ENCODE data around the gene MYBBP1A. TPM values are rescaled to one million over a fixed set of nuclear protein-coding genes. Genes with fewer than 3 reads are reported as not detected.

The MYBBP1A gene
- total RNA-seq, 1 experiment from 2014 or later: 163 TPM

GRCh38 chr17:4510618-4510941 is 44.6 kb downstream of the MYBBP1A start:
- ChIA-PET POLR2A (interaction anchor here (0.5 kb wide), 1 partner anchor 88 kb away, joined by 3 read pairs; no protein-coding TSS in a partner anchor), CTCF (interaction anchor here (0.6 to 1.8 kb wide), 2 partner anchors 10 to 90 kb away, joined by 5 read pairs; no protein-coding TSS in a partner anchor)
- no peak for ATAC-seq
- TF ChIP-seq JAZF1 (CRISPR knock-in tag; IDR thresholded peaks at IDR 0.05) (no peak), FOXJ3 (CRISPR knock-in tag; IDR thresholded peaks at IDR 0.05; ENCODE audit: borderline replicate concordance) (no peak), ATF1 (CRISPR knock-in tag; IDR thresholded peaks at IDR 0.05) (no peak), ZNF416 (CRISPR knock-in tag; IDR thresholded peaks at IDR 0.05) (no peak), ZSCAN18 (CRISPR knock-in tag; IDR thresholded peaks at IDR 0.05) (no peak)
- no peaks in the 10 kb centered on the region for H3K36me3 Mint-ChIP-seq
- H3K4me3 Mint-ChIP-seq: no peak overlapping the region
- no peak for DNase-seq (ENCODE audit: low spot score)
- no peak overlapping the region for H3K27ac Mint-ChIP-seq
- peaks cover 13% of the 10 kb centered on the region for H3K27me3 Mint-ChIP-seq (ENCODE audit: low read depth)
- peaks cover 7% of the 10 kb centered on the region for H3K4me1 Mint-ChIP-seq
- no peaks in the 10 kb centered on the region for H3K9me3 Mint-ChIP-seq

GRCh38 chr17:4509923-4510617 is 45.1 kb downstream of the MYBBP1A start:
- Mint-ChIP-seq H3K27ac (no peak overlapping the region), H3K9me3 (no peaks in the 10 kb centered on the region), H3K4me3 (no peak overlapping the region), H3K36me3 (no peaks in the 10 kb centered on the region), H3K4me1 (peaks cover 7% of the 10 kb centered on the region), H3K27me3 (ENCODE audit: low read depth) (peaks cover 13% of the 10 kb centered on the region)
- POLR2A ChIA-PET: no interaction called here
- CTCF ChIA-PET: interaction anchor here (0.6 to 1.8 kb wide), 2 partner anchors 10 to 89 kb away, joined by 5 read pairs; no protein-coding TSS in a partner anchor
- ATAC-seq: no peak
- DNase-seq (ENCODE audit: low spot score): no peak
- no peak for TF ChIP-seq NFATC4 (CRISPR knock-in tag; IDR thresholded peaks at IDR 0.05)
- TF ChIP-seq USF1 (CRISPR knock-in tag; IDR thresholded peaks at IDR 0.05): no peak
- TF ChIP-seq KAT7 (CRISPR knock-in tag; IDR thresholded peaks at IDR 0.05; ENCODE audit: borderline replicate concordance): no peak
- no peak for TF ChIP-seq FOXJ3 (CRISPR knock-in tag; IDR thresholded peaks at IDR 0.05; ENCODE audit: borderline replicate concordance)
- no peak for TF ChIP-seq ZNF671 (CRISPR knock-in tag; IDR thresholded peaks at IDR 0.05)
- TF ChIP-seq ZNF121 (CRISPR knock-in tag; IDR thresholded peaks at IDR 0.05): no peak

- Mint-ChIP-seq H3K27ac (no peak overlapping the region), H3K9me3 (no peaks in the 10 kb centered on the region), H3K4me3 (no peak overlapping the region), H3K36me3 (no peaks in the 10 kb centered on the region), H3K4me1 (peaks cover 5% of the 10 kb centered on the region), H3K27me3 (ENCODE audit: low read depth) (peaks cover 18% of the 10 kb centered on the region)
- DNase-seq (ENCODE audit: low spot score) (no peak), ATAC-seq (no peak)
- TF ChIP-seq SMAD3 (CRISPR knock-in tag; IDR thresholded peaks at IDR 0.05; ENCODE audit: borderline replicate concordance) (no peak), ZNF138 (CRISPR knock-in tag; conservative IDR thresholded peaks at IDR 0.05) (no peak), IRF1 (CRISPR knock-in tag; IDR thresholded peaks at IDR 0.05) (no peak), USF2 (CRISPR knock-in tag; IDR thresholded peaks at IDR 0.05) (no peak), NFATC4 (CRISPR knock-in tag; IDR thresholded peaks at IDR 0.05) (no peak), ZNF317 (CRISPR knock-in tag; IDR thresholded peaks at IDR 0.05; ENCODE audit: borderline replicate concordance, low read depth) (no peak)
- ChIA-PET CTCF (interaction anchor here (0.9 kb wide), 1 partner anchor 89 kb away, joined by 3 read pairs; no protein-coding TSS in a partner anchor), POLR2A (no interaction called here)
Measured at GRCh38 chr17:4509401-4509800, 45.8 kb downstream of the MYBBP1A start.

GRCh38 chr17:4508207-4508606 is 47.0 kb downstream of the MYBBP1A start:
- Mint-ChIP-seq H3K36me3 (no peaks in the 10 kb centered on the region), H3K27me3 (ENCODE audit: low read depth) (peaks cover 26% of the 10 kb centered on the region), H3K4me1 (no peaks in the 10 kb centered on the region), H3K4me3 (no peak overlapping the region), H3K9me3 (no peaks in the 10 kb centered on the region), H3K27ac (no peak overlapping the region; the same call in 1 of the 2 replicates)
- no peak for DNase-seq (ENCODE audit: low spot score)
- CTCF ChIA-PET: interaction anchor here (1.2 kb wide), 1 partner anchor 8 kb away, joined by 4 read pairs; no protein-coding TSS in a partner anchor
- POLR2A ChIA-PET: no interaction called here
- no peak for ATAC-seq
- no peak for TF ChIP-seq ZNF263 (CRISPR knock-in tag; IDR thresholded peaks at IDR 0.05; ENCODE audit: low read depth)
- TF ChIP-seq JAZF1 (CRISPR knock-in tag; IDR thresholded peaks at IDR 0.05): no peak
- TF ChIP-seq NFATC4 (CRISPR knock-in tag; IDR thresholded peaks at IDR 0.05): no peak
- TF ChIP-seq FOXJ3 (CRISPR knock-in tag; IDR thresholded peaks at IDR 0.05; ENCODE audit: borderline replicate concordance): no peak
- no peak for TF ChIP-seq PRDM15 (CRISPR knock-in tag; IDR thresholded peaks at IDR 0.05)
- TF ChIP-seq ZNF396 (CRISPR knock-in tag; IDR thresholded peaks at IDR 0.05; ENCODE audit: borderline replicate concordance): no peak
- TF ChIP-seq KAT7 (CRISPR knock-in tag; IDR thresholded peaks at IDR 0.05; ENCODE audit: borderline replicate concordance): no peak
- TF ChIP-seq FOXK1 (CRISPR knock-in tag; IDR thresholded peaks at IDR 0.05): no peak
